ENCODE results near the gene HASPIN. TPM values are rescaled to one million over a fixed set of nuclear protein-coding genes. Genes with fewer than 3 reads are reported as not detected.

Gene HASPIN
- total RNA-seq, 1 experiment from 2014 or later: 30.1 TPM

GRCh38 chr17:3722716-3723115, 987 bp upstream of the HASPIN start:
- ChIA-PET POLR2A (ENCODE audit: low non-redundant PET) (no interaction called here), CTCF (interaction anchor here (1.3 kb wide), 1 partner anchor 12 kb away, joined by 3 read pairs; no protein-coding TSS in a partner anchor)
- intact Hi-C loops (cut with micrococcal nuclease; ENCODE audit: unreplicated experiment): no loop called here
- Histone ChIP-seq H3K9me3 (ENCODE audit: low read depth, low read length, poor library complexity, severe bottlenecking) (no peaks in the 10 kb centered on the region), H3K36me3 (ENCODE audit: insufficient read depth, low read length, poor library complexity, severe bottlenecking) (peaks cover 43% of the 10 kb centered on the region), H3K27me3 (replicated peaks; ENCODE audit: insufficient read depth, low read depth, low read length, poor library complexity) (no peaks in the 10 kb centered on the region), H3K27ac (ENCODE audit: low read depth, low read length, poor library complexity, severe bottlenecking) (peak overlapping the region; percentile 90), H3K4me1 (ENCODE audit: insufficient read depth, low read length, poor library complexity, severe bottlenecking) (no peaks in the 10 kb centered on the region), H3K4me3 (ENCODE audit: low read depth, low read length, poor library complexity, severe bottlenecking) (peak overlapping the region; percentile 98)
- no peak for DNase-seq (ENCODE audit: low spot score)
- no TSS peak for BruUV-seq (replicated peaks)
- TF ChIP-seq, protein P1, sequence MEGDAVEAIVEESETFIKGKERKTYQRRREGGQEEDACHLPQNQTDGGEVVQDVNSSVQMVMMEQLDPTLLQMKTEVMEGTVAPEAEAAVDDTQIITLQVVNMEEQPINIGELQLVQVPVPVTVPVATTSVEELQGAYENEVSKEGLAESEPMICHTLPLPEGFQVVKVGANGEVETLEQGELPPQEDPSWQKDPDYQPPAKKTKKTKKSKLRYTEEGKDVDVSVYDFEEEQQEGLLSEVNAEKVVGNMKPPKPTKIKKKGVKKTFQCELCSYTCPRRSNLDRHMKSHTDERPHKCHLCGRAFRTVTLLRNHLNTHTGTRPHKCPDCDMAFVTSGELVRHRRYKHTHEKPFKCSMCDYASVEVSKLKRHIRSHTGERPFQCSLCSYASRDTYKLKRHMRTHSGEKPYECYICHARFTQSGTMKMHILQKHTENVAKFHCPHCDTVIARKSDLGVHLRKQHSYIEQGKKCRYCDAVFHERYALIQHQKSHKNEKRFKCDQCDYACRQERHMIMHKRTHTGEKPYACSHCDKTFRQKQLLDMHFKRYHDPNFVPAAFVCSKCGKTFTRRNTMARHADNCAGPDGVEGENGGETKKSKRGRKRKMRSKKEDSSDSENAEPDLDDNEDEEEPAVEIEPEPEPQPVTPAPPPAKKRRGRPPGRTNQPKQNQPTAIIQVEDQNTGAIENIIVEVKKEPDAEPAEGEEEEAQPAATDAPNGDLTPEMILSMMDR (conservative IDR thresholded peaks at IDR 0.05; ENCODE audit: low read depth, low read length): no peak
- no peak for TF ChIP-seq EZH2 (IDR thresholded peaks at IDR 0.05; ENCODE audit: borderline replicate concordance, low read depth, low read length, poor library complexity, severe bottlenecking)

DNA sequence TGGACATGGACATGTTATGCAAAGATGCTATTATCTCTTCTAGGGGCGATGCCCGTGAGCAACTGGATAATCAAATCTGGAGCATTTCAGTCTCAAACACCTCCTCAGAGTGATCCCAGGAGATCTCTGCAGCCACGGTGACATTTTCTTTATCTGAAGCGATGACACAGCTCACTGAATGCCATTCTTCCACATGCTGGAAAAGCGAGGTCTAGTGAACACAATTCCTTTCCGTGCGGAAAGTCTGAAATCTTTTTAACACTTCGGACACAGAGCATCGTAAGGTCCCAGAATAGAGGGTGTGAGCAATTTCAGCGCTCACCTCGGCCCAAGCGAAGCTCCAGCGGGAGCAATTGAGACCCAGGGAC, 531 bp upstream of the HASPIN start:
- intact Hi-C loops (cut with micrococcal nuclease; ENCODE audit: unreplicated experiment): no loop called here
- H3K27me3 ChIP-seq (replicated peaks; ENCODE audit: insufficient read depth, low read depth, low read length, poor library complexity): no peaks in the 10 kb centered on the region
- H3K9me3 ChIP-seq (ENCODE audit: low read depth, low read length, poor library complexity, severe bottlenecking): no peaks in the 10 kb centered on the region
- no peak for DNase-seq (ENCODE audit: low spot score)
- TF ChIP-seq EZH2 (IDR thresholded peaks at IDR 0.05; ENCODE audit: borderline replicate concordance, low read depth, low read length, poor library complexity, severe bottlenecking): no peak
- TF ChIP-seq, protein P1 (conservative IDR thresholded peaks at IDR 0.05; ENCODE audit: low read depth, low read length): no peak
- TSS peak; percentile 76 for BruUV-seq (replicated peaks)
- peak overlapping the region; percentile 98 for H3K4me3 ChIP-seq (ENCODE audit: low read depth, low read length, poor library complexity, severe bottlenecking)
- ChIA-PET POLR2A (ENCODE audit: low non-redundant PET) (no interaction called here), CTCF (interaction anchor here (1.3 kb wide), 1 partner anchor 11 kb away, joined by 3 read pairs; no protein-coding TSS in a partner anchor)
- H3K36me3 ChIP-seq (ENCODE audit: insufficient read depth, low read length, poor library complexity, severe bottlenecking): peaks cover 47% of the 10 kb centered on the region
- H3K4me1 ChIP-seq (ENCODE audit: insufficient read depth, low read length, poor library complexity, severe bottlenecking): no peaks in the 10 kb centered on the region
- H3K27ac ChIP-seq (ENCODE audit: low read depth, low read length, poor library complexity, severe bottlenecking): peak overlapping the region; percentile 90

GRCh38 chr17:3724378-3725077, 825 bp downstream of the HASPIN start:
- Histone ChIP-seq H3K27me3 (replicated peaks; ENCODE audit: insufficient read depth, low read depth, low read length, poor library complexity) (no peaks in the 10 kb centered on the region), H3K4me3 (ENCODE audit: low read depth, low read length, poor library complexity, severe bottlenecking) (peak overlapping the region; percentile 98), H3K4me1 (ENCODE audit: insufficient read depth, low read length, poor library complexity, severe bottlenecking) (no peaks in the 10 kb centered on the region), H3K9me3 (ENCODE audit: low read depth, low read length, poor library complexity, severe bottlenecking) (no peaks in the 10 kb centered on the region), H3K27ac (ENCODE audit: low read depth, low read length, poor library complexity, severe bottlenecking) (peak overlapping the region; percentile 90), H3K36me3 (ENCODE audit: insufficient read depth, low read length, poor library complexity, severe bottlenecking) (peaks cover 42% of the 10 kb centered on the region)
- no peak for TF ChIP-seq EZH2 (IDR thresholded peaks at IDR 0.05; ENCODE audit: borderline replicate concordance, low read depth, low read length, poor library complexity, severe bottlenecking)
- TF ChIP-seq, protein P1 (conservative IDR thresholded peaks at IDR 0.05; ENCODE audit: low read depth, low read length): no peak
- intact Hi-C loops (cut with micrococcal nuclease; ENCODE audit: unreplicated experiment): no loop called here
- ChIA-PET CTCF (no interaction called here), POLR2A (ENCODE audit: low non-redundant PET) (no interaction called here)
- no peak for DNase-seq (ENCODE audit: low spot score)
- no TSS peak for BruUV-seq (replicated peaks)

Data from A673 (cell line).